GM23338 (cell line): ENCODE results near the gene HMG20B. TPM values are rescaled to one million over a fixed set of nuclear protein-coding genes. Genes with fewer than 3 reads are reported as not detected.

Source experiments
- ATAC-seq: fragments of 200-7000 bp; cut with Tn5 transposase; 3 replicates; pipeline ENCODE4 v1.9.1; 2020
- DNase-seq: peaks from one replicate; pipeline ENCODE4 v3.0.0-alpha.2; 2015; ENCODE audit warnings: low spot score
- H2AFZ ChIP-seq: fragments of 200-600 bp; sonication (generic); 2 replicates; pipeline ENCODE4 v1.8.0; 2016; ENCODE audit warnings: antibody characterized with exemption, mild to moderate bottlenecking, moderate library complexity
- H3F3A ChIP-seq: fragments of 200-600 bp; sonication (generic); replicated peaks from 2 replicates; pipeline ENCODE4 v1.8.0; 2017; ENCODE audit warnings: antibody characterized with exemption, mixed run types, low read depth
- H3K27ac ChIP-seq: fragments of 200-600 bp; sonication (generic); 2 replicates; pipeline ENCODE4 v1.6.1; 2016; ENCODE audit warnings: low read depth
- H3K27me3 ChIP-seq: fragments of 200-600 bp; sonication (generic); 2 replicates; pipeline ENCODE4 v1.8.0; 2016; ENCODE audit warnings: mild to moderate bottlenecking, mixed run types, moderate library complexity; ENCODE audit not compliant: insufficient read depth
- H3K36me3 ChIP-seq: fragments of 200-600 bp; sonication (generic); 2 replicates; pipeline ENCODE4 v1.8.0; 2016; ENCODE audit warnings: mild to moderate bottlenecking; ENCODE audit not compliant: insufficient read depth
- H3K4me1 ChIP-seq: fragments of 200-600 bp; sonication (generic); 2 replicates; pipeline ENCODE4 v1.8.0; 2016; ENCODE audit warnings: mild to moderate bottlenecking, moderate library complexity; ENCODE audit not compliant: insufficient read depth
- H3K4me2 ChIP-seq: fragments of 200-600 bp; sonication (generic); 2 replicates; pipeline ENCODE4 v1.7.1; 2017; ENCODE audit warnings: mixed run types
- H3K4me3 ChIP-seq: fragments of 200-600 bp; sonication (generic); 2 replicates; pipeline ENCODE4 v1.6.1; 2016; ENCODE audit warnings: mixed run types
- H3K79me2 ChIP-seq: fragments of 200-600 bp; sonication (generic); replicated peaks from 2 replicates; pipeline ENCODE4 v1.8.0; 2017; ENCODE audit warnings: mild to moderate bottlenecking; ENCODE audit not compliant: insufficient read depth
- H3K9me2 ChIP-seq: fragments of 200-600 bp; sonication (generic); 2 replicates; pipeline ENCODE4 v1.8.0; 2017; ENCODE audit not compliant: insufficient read depth
- H4K20me1 ChIP-seq: fragments of 200-600 bp; sonication (generic); replicated peaks from 2 replicates; pipeline ENCODE4 v1.8.0; 2017; ENCODE audit warnings: mild to moderate bottlenecking; ENCODE audit not compliant: insufficient read depth
- H3K27ac Mint-ChIP-seq: 2 replicates; pipeline ENCODE4 v1.8.0; 2020; ENCODE audit warnings: inconsistent platforms, mild to moderate bottlenecking, moderate library complexity, mixed read lengths
- H3K27me3 Mint-ChIP-seq: 3 replicates; pipeline ENCODE4 v1.8.0; 2022; ENCODE audit warnings: low read depth, mild to moderate bottlenecking, moderate library complexity, mixed read lengths, inconsistent platforms; ENCODE audit not compliant: insufficient read depth, poor library complexity
- H3K36me3 Mint-ChIP-seq: 3 replicates; pipeline ENCODE4 v1.8.0; 2021; ENCODE audit warnings: low read depth, mild to moderate bottlenecking, inconsistent platforms, moderate library complexity, mixed read lengths
- H3K4me1 Mint-ChIP-seq: 3 replicates; pipeline ENCODE4 v1.8.0; 2020; ENCODE audit warnings: mild to moderate bottlenecking, inconsistent platforms, mixed read lengths
- H3K4me3 Mint-ChIP-seq: 3 replicates; pipeline ENCODE4 v1.8.0; 2021; ENCODE audit warnings: moderate library complexity, mild to moderate bottlenecking, inconsistent platforms, mixed read lengths
- H3K9me3 Mint-ChIP-seq: 3 replicates; pipeline ENCODE4 v1.8.0; 2020; ENCODE audit warnings: moderate library complexity, mild to moderate bottlenecking, inconsistent platforms, mixed read lengths
- CREB1 ChIP-seq: fragments of 250-450 bp; sonication (Bioruptor Pico); IDR thresholded peaks from 2 replicates; pipeline ENCODE4 v1.5.0; 2020; ENCODE audit warnings: low read depth, mild to moderate bottlenecking, moderate library complexity
- EZH2 ChIP-seq: fragments of 200-600 bp; sonication (generic); IDR thresholded peaks from one replicate; pipeline ENCODE4 v1.8.0; 2017; ENCODE audit warnings: antibody characterized with exemption, mild to moderate bottlenecking, low read depth; ENCODE audit not compliant: unreplicated experiment
- EZH2phosphoT487 ChIP-seq: fragments of 200-600 bp; sonication (generic); IDR thresholded peaks from one replicate; pipeline ENCODE4 v1.8.1; 2018; ENCODE audit warnings: antibody characterized with exemption; ENCODE audit not compliant: unreplicated experiment
- JUNB ChIP-seq: IDR thresholded peaks from one replicate; pipeline ENCODE4 v1.6.1; 2016; ENCODE audit warnings: antibody characterized with exemption; ENCODE audit not compliant: unreplicated experiment
- NANOG ChIP-seq: IDR thresholded peaks from 2 replicates; pipeline ENCODE4 v1.6.1; 2016; ENCODE audit warnings: antibody characterized with exemption, borderline replicate concordance
- POLR2AphosphoS5 ChIP-seq: IDR thresholded peaks from 2 replicates; pipeline ENCODE4 v1.6.1; 2016; ENCODE audit warnings: antibody characterized with exemption, low read depth
- REST ChIP-seq: IDR thresholded peaks from one replicate; pipeline ENCODE4 v1.6.1; 2018; ENCODE audit warnings: antibody characterized with exemption; ENCODE audit not compliant: unreplicated experiment
- STAT1 ChIP-seq: IDR thresholded peaks from one replicate; pipeline ENCODE4 v1.6.1; 2016; ENCODE audit warnings: antibody characterized with exemption; ENCODE audit not compliant: unreplicated experiment
- ZNF114 ChIP-seq: fragments of 250-450 bp; sonication (Bioruptor Pico); IDR thresholded peaks from 2 replicates; pipeline ENCODE4 v1.5.0; 2020; ENCODE audit warnings: mild to moderate bottlenecking, moderate library complexity
- ZNF331 ChIP-seq: fragments of 250-450 bp; sonication (Bioruptor Pico); IDR thresholded peaks from 2 replicates; pipeline ENCODE4 v1.5.0; 2020; ENCODE audit warnings: low read depth, mild to moderate bottlenecking, moderate library complexity
- polyA plus RNA-seq: library from polyadenylated mRNA; unstranded; fragments of >200 nt; fragmentation: Nextera tagmentation; extraction: Ambion mirVana; gene quantifications from 2 replicates; pipeline ENCODE4 v1.2.1, GENCODE V29; 2016
- total RNA-seq: library from RNA; depleted of rRNA; stranded (reverse); fragments of >200 nt; shearing (Covaris generic); gene quantifications from 2 replicates; pipeline ENCODE4 v1.2.3, GENCODE V29; 2014
- TF ChIP-seq, protein P1 (sequence below): fragments of 250-450 bp; sonication (Bioruptor Pico); IDR thresholded peaks from 2 replicates; pipeline ENCODE4 v1.5.0; 2020; ENCODE audit warnings: mild to moderate bottlenecking, moderate library complexity
- TF ChIP-seq, protein P2 (sequence below), 2 experiments: fragments of 200-600 bp in 1 of 2; sonication (generic) in 1 of 2; conservative IDR thresholded peaks; 2 replicates each; pipeline versions ENCODE4 v1.5.1 to v1.6.1; 2016 to 2017; ENCODE audit warnings: antibody characterized with exemption in 2 of 2, low read depth in 2 of 2, mild to moderate bottlenecking in 2 of 2, moderate library complexity in 1 of 2
- TF ChIP-seq, protein P3 (sequence below): IDR thresholded peaks from 2 replicates; pipeline ENCODE4 v1.6.1; 2016; ENCODE audit warnings: antibody characterized with exemption

HMG20B gene
- total and polyA plus RNA-seq, 2 experiments from 2014 or later: 74.1 to 130 TPM

- Histone ChIP-seq H2AFZ (no peak overlapping the region), H3K27me3 (peaks cover 2% of the 10 kb centered on the region; the same call in 1 of the 2 replicates), H3K4me2 (no peak overlapping the region), H4K20me1 (no peaks in the 10 kb centered on the region), H3K4me3 (no peak overlapping the region), H3F3A (peaks cover 9% of the 10 kb centered on the region; the same call in 1 of the 2 replicates), H3K9me2 (no peaks in the 10 kb centered on the region), H3K27ac (no peak overlapping the region), H3K36me3 (no peaks in the 10 kb centered on the region), H3K79me2 (no peaks in the 10 kb centered on the region), H3K4me1 (peaks cover 8% of the 10 kb centered on the region)
- H3K4me1 Mint-ChIP-seq: peaks cover 13% of the 10 kb centered on the region
- peaks cover 16% of the 10 kb centered on the region for H3K36me3 Mint-ChIP-seq
- TF ChIP-seq NANOG: no peak
- no peak for TF ChIP-seq ZNF331 (CRISPR knock-in tag)
- no peak for TF ChIP-seq EZH2phosphoT487
- TF ChIP-seq, protein P1, sequence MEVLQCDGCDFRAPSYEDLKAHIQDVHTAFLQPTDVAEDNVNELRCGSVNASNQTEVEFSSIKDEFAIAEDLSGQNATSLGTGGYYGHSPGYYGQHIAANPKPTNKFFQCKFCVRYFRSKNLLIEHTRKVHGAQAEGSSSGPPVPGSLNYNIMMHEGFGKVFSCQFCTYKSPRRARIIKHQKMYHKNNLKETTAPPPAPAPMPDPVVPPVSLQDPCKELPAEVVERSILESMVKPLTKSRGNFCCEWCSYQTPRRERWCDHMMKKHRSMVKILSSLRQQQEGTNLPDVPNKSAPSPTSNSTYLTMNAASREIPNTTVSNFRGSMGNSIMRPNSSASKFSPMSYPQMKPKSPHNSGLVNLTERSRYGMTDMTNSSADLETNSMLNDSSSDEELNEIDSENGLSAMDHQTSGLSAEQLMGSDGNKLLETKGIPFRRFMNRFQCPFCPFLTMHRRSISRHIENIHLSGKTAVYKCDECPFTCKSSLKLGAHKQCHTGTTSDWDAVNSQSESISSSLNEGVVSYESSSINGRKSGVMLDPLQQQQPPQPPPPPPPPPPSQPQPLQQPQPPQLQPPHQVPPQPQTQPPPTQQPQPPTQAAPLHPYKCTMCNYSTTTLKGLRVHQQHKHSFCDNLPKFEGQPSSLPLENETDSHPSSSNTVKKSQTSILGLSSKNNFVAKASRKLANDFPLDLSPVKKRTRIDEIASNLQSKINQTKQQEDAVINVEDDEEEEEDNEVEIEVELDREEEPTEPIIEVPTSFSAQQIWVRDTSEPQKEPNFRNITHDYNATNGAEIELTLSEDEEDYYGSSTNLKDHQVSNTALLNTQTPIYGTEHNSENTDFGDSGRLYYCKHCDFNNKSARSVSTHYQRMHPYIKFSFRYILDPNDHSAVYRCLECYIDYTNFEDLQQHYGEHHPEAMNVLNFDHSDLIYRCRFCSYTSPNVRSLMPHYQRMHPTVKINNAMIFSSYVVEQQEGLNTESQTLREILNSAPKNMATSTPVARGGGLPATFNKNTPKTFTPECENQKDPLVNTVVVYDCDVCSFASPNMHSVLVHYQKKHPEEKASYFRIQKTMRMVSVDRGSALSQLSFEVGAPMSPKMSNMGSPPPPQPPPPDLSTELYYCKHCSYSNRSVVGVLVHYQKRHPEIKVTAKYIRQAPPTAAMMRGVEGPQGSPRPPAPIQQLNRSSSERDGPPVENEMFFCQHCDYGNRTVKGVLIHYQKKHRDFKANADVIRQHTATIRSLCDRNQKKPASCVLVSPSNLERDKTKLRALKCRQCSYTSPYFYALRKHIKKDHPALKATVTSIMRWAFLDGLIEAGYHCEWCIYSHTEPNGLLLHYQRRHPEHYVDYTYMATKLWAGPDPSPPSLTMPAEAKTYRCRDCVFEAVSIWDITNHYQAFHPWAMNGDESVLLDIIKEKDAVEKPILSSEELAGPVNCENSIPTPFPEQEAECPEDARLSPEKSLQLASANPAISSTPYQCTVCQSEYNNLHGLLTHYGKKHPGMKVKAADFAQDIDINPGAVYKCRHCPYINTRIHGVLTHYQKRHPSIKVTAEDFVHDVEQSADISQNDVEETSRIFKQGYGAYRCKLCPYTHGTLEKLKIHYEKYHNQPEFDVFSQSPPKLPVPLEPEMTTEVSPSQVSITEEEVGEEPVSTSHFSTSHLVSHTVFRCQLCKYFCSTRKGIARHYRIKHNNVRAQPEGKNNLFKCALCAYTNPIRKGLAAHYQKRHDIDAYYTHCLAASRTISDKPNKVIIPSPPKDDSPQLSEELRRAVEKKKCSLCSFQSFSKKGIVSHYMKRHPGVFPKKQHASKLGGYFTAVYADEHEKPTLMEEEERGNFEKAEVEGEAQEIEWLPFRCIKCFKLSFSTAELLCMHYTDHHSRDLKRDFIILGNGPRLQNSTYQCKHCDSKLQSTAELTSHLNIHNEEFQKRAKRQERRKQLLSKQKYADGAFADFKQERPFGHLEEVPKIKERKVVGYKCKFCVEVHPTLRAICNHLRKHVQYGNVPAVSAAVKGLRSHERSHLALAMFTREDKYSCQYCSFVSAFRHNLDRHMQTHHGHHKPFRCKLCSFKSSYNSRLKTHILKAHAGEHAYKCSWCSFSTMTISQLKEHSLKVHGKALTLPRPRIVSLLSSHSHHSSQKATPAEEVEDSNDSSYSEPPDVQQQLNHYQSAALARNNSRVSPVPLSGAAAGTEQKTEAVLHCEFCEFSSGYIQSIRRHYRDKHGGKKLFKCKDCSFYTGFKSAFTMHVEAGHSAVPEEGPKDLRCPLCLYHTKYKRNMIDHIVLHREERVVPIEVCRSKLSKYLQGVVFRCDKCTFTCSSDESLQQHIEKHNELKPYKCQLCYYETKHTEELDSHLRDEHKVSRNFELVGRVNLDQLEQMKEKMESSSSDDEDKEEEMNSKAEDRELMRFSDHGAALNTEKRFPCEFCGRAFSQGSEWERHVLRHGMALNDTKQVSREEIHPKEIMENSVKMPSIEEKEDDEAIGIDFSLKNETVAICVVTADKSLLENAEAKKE (CRISPR knock-in tag): no peak
- TF ChIP-seq, protein P2, sequence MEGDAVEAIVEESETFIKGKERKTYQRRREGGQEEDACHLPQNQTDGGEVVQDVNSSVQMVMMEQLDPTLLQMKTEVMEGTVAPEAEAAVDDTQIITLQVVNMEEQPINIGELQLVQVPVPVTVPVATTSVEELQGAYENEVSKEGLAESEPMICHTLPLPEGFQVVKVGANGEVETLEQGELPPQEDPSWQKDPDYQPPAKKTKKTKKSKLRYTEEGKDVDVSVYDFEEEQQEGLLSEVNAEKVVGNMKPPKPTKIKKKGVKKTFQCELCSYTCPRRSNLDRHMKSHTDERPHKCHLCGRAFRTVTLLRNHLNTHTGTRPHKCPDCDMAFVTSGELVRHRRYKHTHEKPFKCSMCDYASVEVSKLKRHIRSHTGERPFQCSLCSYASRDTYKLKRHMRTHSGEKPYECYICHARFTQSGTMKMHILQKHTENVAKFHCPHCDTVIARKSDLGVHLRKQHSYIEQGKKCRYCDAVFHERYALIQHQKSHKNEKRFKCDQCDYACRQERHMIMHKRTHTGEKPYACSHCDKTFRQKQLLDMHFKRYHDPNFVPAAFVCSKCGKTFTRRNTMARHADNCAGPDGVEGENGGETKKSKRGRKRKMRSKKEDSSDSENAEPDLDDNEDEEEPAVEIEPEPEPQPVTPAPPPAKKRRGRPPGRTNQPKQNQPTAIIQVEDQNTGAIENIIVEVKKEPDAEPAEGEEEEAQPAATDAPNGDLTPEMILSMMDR (conservative IDR thresholded peaks at IDR 0.05; ENCODE audit: low read depth in 2 of 2): no peak
- no peak for TF ChIP-seq REST
- no peak for TF ChIP-seq ZNF114 (CRISPR knock-in tag)
- TF ChIP-seq CREB1 (CRISPR knock-in tag): no peak
- TF ChIP-seq STAT1: no peak
- TF ChIP-seq, protein P3, sequence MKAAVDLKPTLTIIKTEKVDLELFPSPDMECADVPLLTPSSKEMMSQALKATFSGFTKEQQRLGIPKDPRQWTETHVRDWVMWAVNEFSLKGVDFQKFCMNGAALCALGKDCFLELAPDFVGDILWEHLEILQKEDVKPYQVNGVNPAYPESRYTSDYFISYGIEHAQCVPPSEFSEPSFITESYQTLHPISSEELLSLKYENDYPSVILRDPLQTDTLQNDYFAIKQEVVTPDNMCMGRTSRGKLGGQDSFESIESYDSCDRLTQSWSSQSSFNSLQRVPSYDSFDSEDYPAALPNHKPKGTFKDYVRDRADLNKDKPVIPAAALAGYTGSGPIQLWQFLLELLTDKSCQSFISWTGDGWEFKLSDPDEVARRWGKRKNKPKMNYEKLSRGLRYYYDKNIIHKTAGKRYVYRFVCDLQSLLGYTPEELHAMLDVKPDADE: no peak
- TF ChIP-seq EZH2: no peak
- TF ChIP-seq POLR2AphosphoS5: no peak
- TF ChIP-seq JUNB: no peak
- peaks cover 1% of the 10 kb centered on the region for H3K27me3 Mint-ChIP-seq
- ATAC-seq (no peak), DNase-seq (no peak)
- no peak overlapping the region for H3K27ac Mint-ChIP-seq
- no peaks in the 10 kb centered on the region for H3K9me3 Mint-ChIP-seq
- H3K4me3 Mint-ChIP-seq: no peak overlapping the region
These were observed 38.3 kb downstream of the HMG20B start for GRCh38 chr19:3610745-3611717.
